ENCODE data around the gene ENOX2.

DNA sequence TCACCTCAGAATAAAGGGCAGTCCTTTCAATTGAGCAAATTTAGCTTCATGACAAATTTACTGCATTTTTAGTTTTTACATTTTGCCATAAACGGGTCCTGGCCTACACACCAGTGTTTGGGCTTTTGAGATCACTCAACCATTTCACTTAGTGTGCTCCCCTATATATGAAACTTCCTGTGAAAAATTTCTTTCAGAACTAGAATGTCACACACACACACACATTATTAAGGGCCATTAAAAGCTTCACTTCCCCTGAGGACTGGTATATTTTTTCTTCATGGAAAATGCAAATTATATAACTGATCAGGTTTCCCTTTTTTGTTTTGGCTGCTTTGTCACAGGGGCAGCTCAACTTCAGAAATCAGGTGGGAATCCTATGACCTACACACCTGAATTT lies 206.5 kb downstream of the ENOX2 start:
- TF ChIP-seq, protein P1, sequence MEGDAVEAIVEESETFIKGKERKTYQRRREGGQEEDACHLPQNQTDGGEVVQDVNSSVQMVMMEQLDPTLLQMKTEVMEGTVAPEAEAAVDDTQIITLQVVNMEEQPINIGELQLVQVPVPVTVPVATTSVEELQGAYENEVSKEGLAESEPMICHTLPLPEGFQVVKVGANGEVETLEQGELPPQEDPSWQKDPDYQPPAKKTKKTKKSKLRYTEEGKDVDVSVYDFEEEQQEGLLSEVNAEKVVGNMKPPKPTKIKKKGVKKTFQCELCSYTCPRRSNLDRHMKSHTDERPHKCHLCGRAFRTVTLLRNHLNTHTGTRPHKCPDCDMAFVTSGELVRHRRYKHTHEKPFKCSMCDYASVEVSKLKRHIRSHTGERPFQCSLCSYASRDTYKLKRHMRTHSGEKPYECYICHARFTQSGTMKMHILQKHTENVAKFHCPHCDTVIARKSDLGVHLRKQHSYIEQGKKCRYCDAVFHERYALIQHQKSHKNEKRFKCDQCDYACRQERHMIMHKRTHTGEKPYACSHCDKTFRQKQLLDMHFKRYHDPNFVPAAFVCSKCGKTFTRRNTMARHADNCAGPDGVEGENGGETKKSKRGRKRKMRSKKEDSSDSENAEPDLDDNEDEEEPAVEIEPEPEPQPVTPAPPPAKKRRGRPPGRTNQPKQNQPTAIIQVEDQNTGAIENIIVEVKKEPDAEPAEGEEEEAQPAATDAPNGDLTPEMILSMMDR (IDR thresholded peaks at IDR 0.05; ENCODE audit: poor library complexity, severe bottlenecking), result no peak
- no peak for TF ChIP-seq POLR2AphosphoS5 (IDR thresholded peaks at IDR 0.05)
- no peak for TF ChIP-seq EZH2 (IDR thresholded peaks at IDR 0.05; ENCODE audit: borderline replicate concordance, insufficient read depth, low read length, poor library complexity, severe bottlenecking)
- no peak for TF ChIP-seq EP300 (conservative IDR thresholded peaks at IDR 0.05; ENCODE audit: poor library complexity, severe bottlenecking)
- no peak for TF ChIP-seq TAF1 (IDR thresholded peaks at IDR 0.05; ENCODE audit: low read depth)
- no peak for TF ChIP-seq MXI1 (conservative IDR thresholded peaks at IDR 0.05; ENCODE audit: poor library complexity, severe bottlenecking)
- TF ChIP-seq, protein P2, sequence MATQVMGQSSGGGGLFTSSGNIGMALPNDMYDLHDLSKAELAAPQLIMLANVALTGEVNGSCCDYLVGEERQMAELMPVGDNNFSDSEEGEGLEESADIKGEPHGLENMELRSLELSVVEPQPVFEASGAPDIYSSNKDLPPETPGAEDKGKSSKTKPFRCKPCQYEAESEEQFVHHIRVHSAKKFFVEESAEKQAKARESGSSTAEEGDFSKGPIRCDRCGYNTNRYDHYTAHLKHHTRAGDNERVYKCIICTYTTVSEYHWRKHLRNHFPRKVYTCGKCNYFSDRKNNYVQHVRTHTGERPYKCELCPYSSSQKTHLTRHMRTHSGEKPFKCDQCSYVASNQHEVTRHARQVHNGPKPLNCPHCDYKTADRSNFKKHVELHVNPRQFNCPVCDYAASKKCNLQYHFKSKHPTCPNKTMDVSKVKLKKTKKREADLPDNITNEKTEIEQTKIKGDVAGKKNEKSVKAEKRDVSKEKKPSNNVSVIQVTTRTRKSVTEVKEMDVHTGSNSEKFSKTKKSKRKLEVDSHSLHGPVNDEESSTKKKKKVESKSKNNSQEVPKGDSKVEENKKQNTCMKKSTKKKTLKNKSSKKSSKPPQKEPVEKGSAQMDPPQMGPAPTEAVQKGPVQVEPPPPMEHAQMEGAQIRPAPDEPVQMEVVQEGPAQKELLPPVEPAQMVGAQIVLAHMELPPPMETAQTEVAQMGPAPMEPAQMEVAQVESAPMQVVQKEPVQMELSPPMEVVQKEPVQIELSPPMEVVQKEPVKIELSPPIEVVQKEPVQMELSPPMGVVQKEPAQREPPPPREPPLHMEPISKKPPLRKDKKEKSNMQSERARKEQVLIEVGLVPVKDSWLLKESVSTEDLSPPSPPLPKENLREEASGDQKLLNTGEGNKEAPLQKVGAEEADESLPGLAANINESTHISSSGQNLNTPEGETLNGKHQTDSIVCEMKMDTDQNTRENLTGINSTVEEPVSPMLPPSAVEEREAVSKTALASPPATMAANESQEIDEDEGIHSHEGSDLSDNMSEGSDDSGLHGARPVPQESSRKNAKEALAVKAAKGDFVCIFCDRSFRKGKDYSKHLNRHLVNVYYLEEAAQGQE (IDR thresholded peaks at IDR 0.05; ENCODE audit: borderline replicate concordance), result no peak

Data from neural cell (in vitro differentiated cells).